ENCODE data around the gene ELP2.

The ELP2 gene

DNA sequence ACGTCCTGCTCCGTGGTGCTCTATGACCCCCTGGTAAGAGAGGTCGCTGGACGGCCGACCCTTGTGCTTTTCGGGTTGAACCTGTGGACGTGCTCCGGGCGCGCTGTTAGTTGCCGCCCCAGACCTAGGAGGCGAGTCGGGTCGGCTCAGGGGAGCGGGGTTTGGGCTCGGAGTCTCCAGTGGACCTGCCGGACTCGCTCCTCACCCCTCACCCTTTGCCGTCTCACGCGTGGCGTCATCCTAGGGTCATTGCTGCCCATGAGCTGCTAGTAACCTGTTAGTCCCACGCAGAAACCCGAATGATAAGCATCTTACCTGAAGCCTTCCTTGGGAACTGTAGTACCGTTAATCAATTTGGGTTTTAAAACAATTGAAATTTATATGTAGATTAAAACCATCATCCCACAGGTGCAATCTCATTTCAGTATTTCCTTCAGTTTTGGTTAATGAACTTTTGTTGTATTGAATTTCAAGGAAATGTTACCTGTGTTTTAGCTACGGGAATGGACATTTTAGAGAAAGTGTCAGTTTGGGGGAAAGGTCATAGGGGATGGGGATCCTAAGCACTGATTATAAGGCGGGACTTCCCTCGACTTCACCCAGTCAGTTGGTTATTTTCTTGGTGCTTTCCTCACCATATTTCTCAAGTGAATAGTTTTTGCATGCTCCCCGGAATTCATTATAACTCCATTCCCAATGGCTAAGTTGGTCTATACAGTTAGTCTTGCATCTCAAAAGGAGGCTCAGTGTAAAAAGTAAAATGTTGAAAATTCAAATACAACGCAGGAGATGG lies 536 bp downstream of the ELP2 start:
- Mint-ChIP-seq H3K9me3 (no peaks in the 10 kb centered on the region), H3K27ac (peak overlapping the region; percentile 98), H3K4me3 (peak overlapping the region; percentile 96 to 99), H3K27me3 (no peaks in the 10 kb centered on the region), H3K4me1 (peaks cover 27 to 60% of the 10 kb centered on the region in 2 donors), H3K36me3 (peaks cover 20 to 31% of the 10 kb centered on the region in 2 donors)
- DNase-seq (no peak), ATAC-seq (replicated peaks) (peak; percentile 26 to 34)

- ATAC-seq (replicated peaks): no peak
- no peaks in the 10 kb centered on the region for H3K9me3 Mint-ChIP-seq
- H3K27ac Mint-ChIP-seq: no peak overlapping the region
- DNase-seq: no peak
- H3K4me1 Mint-ChIP-seq: peaks cover 29 to 52% of the 10 kb centered on the region in 2 donors
- H3K36me3 Mint-ChIP-seq: peaks cover 17 to 29% of the 10 kb centered on the region in 2 donors
- no peaks in the 10 kb centered on the region for H3K27me3 Mint-ChIP-seq
- H3K4me3 Mint-ChIP-seq: peak overlapping the region; percentile 96 to 99
Measured at GRCh38 chr18:36130883-36131653, 1.4 kb downstream of the ELP2 start.

GRCh38 chr18:36131692-36132483 lies 2.2 kb downstream of the ELP2 start:
- Mint-ChIP-seq H3K9me3 (no peaks in the 10 kb centered on the region), H3K27me3 (no peaks in the 10 kb centered on the region), H3K4me1 (peaks cover 24 to 43% of the 10 kb centered on the region in 2 donors), H3K27ac (no peak overlapping the region), H3K36me3 (peaks cover 8 to 21% of the 10 kb centered on the region in 2 donors), H3K4me3 (peak overlapping the region in 1 of 2 donors; percentile 44)
- no peak for ATAC-seq (replicated peaks)
- DNase-seq: no peak

DNA sequence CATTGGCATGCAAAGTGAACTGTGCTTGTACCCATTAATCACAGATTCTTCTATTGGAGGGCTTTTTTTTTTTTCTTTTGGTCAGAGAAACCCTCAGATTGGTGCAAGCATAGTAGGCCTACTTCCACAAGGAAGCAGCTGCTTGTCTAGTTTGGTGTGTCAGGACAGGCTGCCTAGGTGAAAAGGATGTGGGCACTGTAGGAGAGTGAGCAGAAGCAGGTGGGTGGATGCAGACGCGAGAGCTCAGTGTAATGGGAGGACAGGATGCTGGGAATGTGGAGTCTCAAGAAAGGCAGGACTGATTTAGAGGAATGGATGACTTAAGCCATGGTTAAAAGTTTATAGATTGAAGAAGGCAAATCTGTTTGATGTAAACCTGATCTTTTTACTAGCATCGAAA lies 3.1 kb downstream of the ELP2 start:
- no peak overlapping the region for H3K4me3 Mint-ChIP-seq
- ATAC-seq (replicated peaks) (no peak), DNase-seq (no peak)
- H3K36me3 Mint-ChIP-seq: peaks cover 8 to 19% of the 10 kb centered on the region in 2 donors
- no peaks in the 10 kb centered on the region for H3K27me3 Mint-ChIP-seq
- peaks cover 20 to 40% of the 10 kb centered on the region in 2 donors for H3K4me1 Mint-ChIP-seq
- H3K9me3 Mint-ChIP-seq: no peaks in the 10 kb centered on the region
- H3K27ac Mint-ChIP-seq: peak overlapping the region; percentile 33

GRCh38 chr18:36135264-36135663 lies 5.6 kb downstream of the ELP2 start:
- Mint-ChIP-seq H3K9me3 (no peaks in the 10 kb centered on the region), H3K27ac (no peak overlapping the region), H3K27me3 (no peaks in the 10 kb centered on the region), H3K4me3 (no peak overlapping the region), H3K36me3 (peaks cover 13 to 23% of the 10 kb centered on the region in 2 donors), H3K4me1 (peaks cover 14 to 32% of the 10 kb centered on the region in 2 donors)
- ATAC-seq (replicated peaks) (no peak), DNase-seq (no peak)

- H3K4me1 Mint-ChIP-seq: peaks cover 0 to 2% of the 10 kb centered on the region in 2 donors
- no peak for ATAC-seq (replicated peaks)
- DNase-seq: no peak
- H3K9me3 Mint-ChIP-seq: no peaks in the 10 kb centered on the region
- no peak overlapping the region for H3K27ac Mint-ChIP-seq
- peaks cover 11 to 19% of the 10 kb centered on the region in 2 donors for H3K36me3 Mint-ChIP-seq
- H3K4me3 Mint-ChIP-seq: no peak overlapping the region
- H3K27me3 Mint-ChIP-seq: no peaks in the 10 kb centered on the region
Measured at GRCh38 chr18:36139245-36139644, 9.5 kb downstream of the ELP2 start.

DNA sequence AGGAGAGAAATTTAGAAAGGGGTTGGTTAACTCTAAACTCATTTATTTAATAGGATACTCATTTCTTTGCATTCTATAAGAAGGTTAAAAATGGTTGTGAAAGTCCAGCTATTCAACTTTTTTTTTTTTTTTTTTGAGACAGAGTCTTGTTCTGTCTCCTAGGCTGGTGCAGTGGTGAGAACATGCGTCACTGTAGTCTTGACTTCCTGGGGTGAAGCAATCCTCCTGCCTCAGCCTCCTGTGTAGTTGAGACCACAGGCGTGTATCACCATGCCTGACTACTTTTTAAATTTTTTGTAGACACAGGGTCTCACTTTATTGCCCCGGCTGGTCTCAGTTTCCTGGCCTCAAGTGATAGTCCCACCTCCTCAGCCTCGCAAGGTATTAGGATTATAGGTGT lies 11.9 kb downstream of the ELP2 start:
- Mint-ChIP-seq H3K27ac (no peak overlapping the region), H3K36me3 (peaks cover 11 to 19% of the 10 kb centered on the region in 2 donors), H3K9me3 (no peaks in the 10 kb centered on the region), H3K27me3 (no peaks in the 10 kb centered on the region), H3K4me1 (no peaks in the 10 kb centered on the region), H3K4me3 (no peak overlapping the region)
- no peak for DNase-seq
- no peak for ATAC-seq (replicated peaks)

DNA sequence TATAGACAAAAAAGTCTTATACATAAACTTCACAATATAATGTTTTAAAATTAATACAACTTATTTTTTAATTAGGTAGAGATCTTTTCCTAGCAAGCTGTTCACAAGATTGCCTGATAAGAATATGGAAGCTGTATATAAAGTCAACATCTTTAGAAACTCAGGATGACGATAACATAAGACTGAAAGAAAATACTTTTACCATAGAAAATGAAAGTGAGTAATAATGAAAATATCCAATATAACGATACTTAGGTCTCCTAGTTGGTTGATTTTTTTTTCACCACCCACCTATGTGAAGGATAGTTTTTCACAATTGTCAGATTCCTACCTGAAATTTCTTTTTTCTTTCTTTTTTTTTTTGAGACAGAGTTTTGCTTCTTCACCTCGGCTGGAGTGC lies 13.1 kb downstream of the ELP2 start:
- DNase-seq: no peak
- H3K27ac Mint-ChIP-seq: no peak overlapping the region

DNA sequence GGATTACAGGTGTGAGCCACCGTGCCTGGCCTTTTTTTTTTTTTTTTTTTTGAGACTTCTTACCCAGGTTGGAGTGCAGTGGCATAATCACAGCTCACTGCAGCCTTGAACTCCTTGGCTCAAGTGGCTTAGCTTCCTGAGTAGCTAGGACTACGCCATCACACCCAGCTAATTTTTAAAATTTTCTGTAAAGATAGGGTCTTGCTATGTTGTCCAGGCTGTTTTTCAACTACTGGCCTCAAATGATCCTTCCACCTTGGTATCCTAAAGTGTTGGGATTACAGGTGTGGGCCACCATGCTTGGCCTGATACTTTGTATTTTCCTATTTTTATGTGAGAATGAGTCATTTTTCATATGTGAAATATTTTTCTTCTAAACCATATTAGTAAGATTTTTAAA lies 13.7 kb downstream of the ELP2 start:
- no peaks in the 10 kb centered on the region for H3K4me1 Mint-ChIP-seq
- no peak overlapping the region for H3K27ac Mint-ChIP-seq
- no peaks in the 10 kb centered on the region for H3K27me3 Mint-ChIP-seq
- peaks cover 21 to 35% of the 10 kb centered on the region in 2 donors for H3K36me3 Mint-ChIP-seq
- no peak for ATAC-seq (replicated peaks)
- no peaks in the 10 kb centered on the region for H3K9me3 Mint-ChIP-seq
- no peak for DNase-seq
- H3K4me3 Mint-ChIP-seq: no peak overlapping the region

More for the DNA sequence above, 13.1 kb downstream of the ELP2 start:
- H3K4me1 Mint-ChIP-seq: no peaks in the 10 kb centered on the region
- peaks cover 15 to 28% of the 10 kb centered on the region in 2 donors for H3K36me3 Mint-ChIP-seq
- no peaks in the 10 kb centered on the region for H3K27me3 Mint-ChIP-seq
- H3K4me3 Mint-ChIP-seq: no peak overlapping the region
- ATAC-seq (replicated peaks): no peak
- no peaks in the 10 kb centered on the region for H3K9me3 Mint-ChIP-seq

- Mint-ChIP-seq H3K4me1 (peaks cover 23 to 34% of the 10 kb centered on the region in 2 donors), H3K36me3 (peaks cover 54 to 68% of the 10 kb centered on the region in 2 donors), H3K27me3 (no peaks in the 10 kb centered on the region), H3K9me3 (no peaks in the 10 kb centered on the region), H3K4me3 (peak overlapping the region; percentile 50 to 51), H3K27ac (peak overlapping the region; percentile 92)
- DNase-seq (peak; percentile 17), ATAC-seq (replicated peaks) (peak; percentile 98 to 99)
Measured at GRCh38 chr18:36149514-36150289, 20.0 kb downstream of the ELP2 start.

DNA sequence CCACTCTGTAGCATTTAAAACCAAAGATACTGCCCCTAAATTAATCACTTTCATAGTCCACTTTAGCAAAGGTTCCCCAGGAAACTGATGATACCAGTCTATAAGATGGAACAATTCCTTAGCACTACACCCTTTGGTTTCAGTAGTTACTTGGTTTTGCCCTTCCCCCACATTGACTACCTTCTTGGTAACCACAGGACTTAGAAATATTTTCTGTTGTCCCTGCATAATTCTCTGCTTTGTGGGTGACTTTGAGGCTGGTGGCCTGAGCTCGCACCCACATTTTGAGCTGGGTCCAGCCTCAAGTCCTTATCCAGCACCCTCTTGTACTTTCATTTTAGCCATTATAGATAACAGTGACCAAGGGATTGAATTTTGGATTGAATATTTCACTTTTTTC lies 23.1 kb downstream of the ELP2 start:
- H3K4me1 Mint-ChIP-seq: peaks cover 26 to 46% of the 10 kb centered on the region in 2 donors
- H3K4me3 Mint-ChIP-seq: no peak overlapping the region
- no peaks in the 10 kb centered on the region for H3K9me3 Mint-ChIP-seq
- no peak overlapping the region for H3K27ac Mint-ChIP-seq
- peaks cover 56 to 72% of the 10 kb centered on the region in 2 donors for H3K36me3 Mint-ChIP-seq
- ATAC-seq (replicated peaks) (no peak), DNase-seq (no peak)
- H3K27me3 Mint-ChIP-seq: no peaks in the 10 kb centered on the region

GRCh38 chr18:36153203-36153602 lies 23.5 kb downstream of the ELP2 start:
- Mint-ChIP-seq H3K9me3 (no peaks in the 10 kb centered on the region), H3K4me3 (no peak overlapping the region), H3K36me3 (peaks cover 52 to 68% of the 10 kb centered on the region in 2 donors), H3K4me1 (peaks cover 27 to 50% of the 10 kb centered on the region in 2 donors), H3K27me3 (no peaks in the 10 kb centered on the region), H3K27ac (no peak overlapping the region)
- ATAC-seq (replicated peaks) (no peak), DNase-seq (no peak)

DNA sequence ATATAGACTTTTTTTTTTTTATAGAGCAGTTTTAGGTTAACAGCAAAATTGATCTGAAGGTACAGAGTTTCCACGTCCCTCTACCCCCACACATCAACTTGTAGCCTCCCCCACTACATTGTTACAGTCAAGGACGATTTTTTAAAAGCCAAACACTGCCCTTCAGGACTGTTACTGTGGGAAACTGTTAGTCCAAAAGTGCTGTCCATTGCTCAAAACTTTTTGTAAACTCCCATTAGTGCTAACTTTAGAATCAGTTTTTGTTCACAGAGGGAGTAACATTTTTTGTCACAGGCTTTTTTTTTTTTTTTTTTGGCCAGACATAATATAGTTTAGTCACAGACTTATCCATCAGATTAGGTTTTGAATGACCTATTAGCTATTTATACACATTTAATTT lies 24.1 kb downstream of the ELP2 start:
- H3K27ac Mint-ChIP-seq: no peak overlapping the region

More for the DNA sequence above, 24.1 kb downstream of the ELP2 start:
- Mint-ChIP-seq H3K9me3 (no peaks in the 10 kb centered on the region), H3K36me3 (peaks cover 53 to 70% of the 10 kb centered on the region in 2 donors), H3K4me1 (peaks cover 30 to 55% of the 10 kb centered on the region in 2 donors), H3K4me3 (no peak overlapping the region), H3K27me3 (no peaks in the 10 kb centered on the region)
- ATAC-seq (replicated peaks) (no peak), DNase-seq (no peak)

Measured in stimulated activated naive B cell treated with anti-CD40 and anti-IgM and Interleukin-4, amounts not matched to agents 10 μg/mL and 1 μg/mL and 100 μg/mL, for 72 hours (primary cell).